Erythroblast (primary cell): ENCODE data around the gene TIGD1.

Source experiments
- GATA1 ChIP-seq: IDR thresholded peaks from 2 replicates; pipeline ENCODE4 v1.6.1; 2011; ENCODE audit warnings: low read depth, mild to moderate bottlenecking, control low read depth, low read length, moderate library complexity
- POLR2A ChIP-seq: IDR thresholded peaks from 2 replicates; pipeline ENCODE4 v1.6.1; 2011; ENCODE audit warnings: mild to moderate bottlenecking, low read length

DNA sequence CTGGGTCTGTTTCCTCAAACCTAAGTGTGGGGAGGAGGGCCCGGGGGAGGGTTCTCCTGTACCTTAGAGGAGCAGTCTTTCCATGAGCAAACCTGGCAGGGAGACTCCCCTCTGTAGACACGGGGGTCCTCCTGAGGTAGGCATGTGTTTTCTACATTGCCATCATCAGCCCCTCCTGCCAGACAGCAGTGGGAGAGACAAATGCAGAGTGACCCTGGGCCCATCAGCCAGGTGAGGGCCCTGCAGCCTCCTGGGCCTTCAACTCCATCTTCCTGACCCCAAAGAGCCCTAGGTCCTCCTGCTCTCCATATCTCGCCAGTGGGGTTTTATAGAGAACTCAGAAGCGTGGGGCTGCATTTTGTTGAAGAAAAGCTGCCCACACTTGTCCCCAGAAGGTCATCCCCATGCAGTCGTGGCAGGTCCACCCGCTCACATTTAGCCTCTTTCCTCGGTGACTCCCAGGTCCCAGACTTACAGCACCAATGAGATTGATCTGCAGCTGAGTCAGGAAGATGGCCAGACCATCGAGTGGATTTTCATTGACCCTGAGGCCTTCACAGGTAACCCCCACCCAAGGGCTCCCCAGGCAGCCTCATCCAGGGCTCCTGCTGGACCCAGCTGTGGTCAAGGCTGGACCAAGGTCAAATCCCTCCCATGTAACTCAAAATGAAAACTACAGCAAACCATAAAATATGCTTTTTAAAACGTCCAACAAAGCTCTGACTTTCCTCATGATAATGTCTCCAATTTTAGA lies 8.2 kb downstream of the TIGD1 start:
- TF ChIP-seq POLR2A (no peak), GATA1 (no peak)
